K562 (cell line): ENCODE data around the gene TCTN3. TPM values are rescaled to one million over a fixed set of nuclear protein-coding genes. Genes with fewer than 3 reads are reported as not detected.
A peak's percentile ranks its signal among the peaks of the same experiment; 100 is the strongest.

Experiments
- BRCA1 ChIP-seq, 2 experiments: fragments of 450-650 bp in 1 of 2; sonication (generic) in 1 of 2; formaldehyde crosslinking in 1 of 2; IDR thresholded peaks; 2 replicates each; pipeline versions ENCODE4 v1.5.0 to v1.6.1; 2017 to 2020; ENCODE audit warnings: mild to moderate bottlenecking in 1 of 2, missing genetic modification reagents in 1 of 2
- CHD7 ChIP-seq: fragments of 200-600 bp; sonication (generic); IDR thresholded peaks from one replicate; pipeline ENCODE4 v1.6.1; 2012; ENCODE audit warnings: mild to moderate bottlenecking, low read depth, low read length, inconsistent platforms
- GTF2F1 ChIP-seq: IDR thresholded peaks from 2 replicates; pipeline ENCODE4 v1.6.1; 2011; ENCODE audit warnings: low read depth, low read length, improper control_type of control experiment
- L3MBTL2 ChIP-seq: fragments of 450-650 bp; IDR thresholded peaks from 2 replicates; pipeline ENCODE4 v1.6.1; 2016; ENCODE audit warnings: mild to moderate bottlenecking, moderate library complexity
- MTA3 ChIP-seq: fragments of 450-650 bp; formaldehyde crosslinking; IDR thresholded peaks from 2 replicates; pipeline ENCODE4 v1.6.1; 2017; ENCODE audit warnings: mild to moderate bottlenecking, borderline replicate concordance
- POLR2AphosphoS5 ChIP-seq: IDR thresholded peaks from 2 replicates; pipeline ENCODE4 v1.6.1; 2011; ENCODE audit warnings: mild to moderate bottlenecking, low read depth, low read length, moderate library complexity; ENCODE audit not compliant: control insufficient read depth, insufficient read depth
- SIRT6 ChIP-seq: IDR thresholded peaks from one replicate; pipeline ENCODE4 v1.6.1; 2012; ENCODE audit warnings: low read depth, mild to moderate bottlenecking, control low read depth, inconsistent platforms, low read length, moderate library complexity
- STAT5B ChIP-seq: fragments of 250-450 bp; sonication (Bioruptor Pico); IDR thresholded peaks from 2 replicates; pipeline ENCODE4 v1.8.0; 2021; ENCODE audit warnings: mild to moderate bottlenecking, inconsistent platforms
- ZFP91 ChIP-seq: sonication (generic); formaldehyde crosslinking; IDR thresholded peaks from 2 replicates; pipeline ENCODE4 v1.8.0; 2022; ENCODE audit warnings: mild to moderate bottlenecking, missing genetic modification reagents
- ZNF224 ChIP-seq: sonication (generic); formaldehyde crosslinking; IDR thresholded peaks from 2 replicates; pipeline ENCODE4 v1.8.0; 2022; ENCODE audit warnings: mild to moderate bottlenecking, missing genetic modification reagents
- ZNF444 ChIP-seq: fragments of 250-450 bp; sonication (Bioruptor Pico); IDR thresholded peaks from 2 replicates; pipeline ENCODE4 v1.4.0; 2020; ENCODE audit warnings: mild to moderate bottlenecking, moderate library complexity
- ZNF512 ChIP-seq: IDR thresholded peaks from 2 replicates; pipeline ENCODE4 v1.6.1; 2016; ENCODE audit warnings: missing genetic modification characterization, missing compliant biosample characterization
- polyA plus RNA-seq, 8 experiments: library from polyadenylated mRNA; depleted of rRNA in 4 of 8; stranded (reverse) in 5 of 8; unstranded in 3 of 8; fragments of >200 nt; fragmentation: Nextera tagmentation in 2 of 8; fragmentation: Illumina TruSeq in 1 of 8; extraction: Ambion mirVana in 2 of 8; extraction: Trizol in 1 of 8; gene quantifications; 2 replicates each; pipeline versions ENCODE4 v1.2.1 to v1.2.3, GENCODE V29; 2011 to 2014; ENCODE audit warnings: inconsistent platforms in 1 of 8, missing spikeins in 1 of 8
- total RNA-seq, 7 experiments: library from RNA; depleted of rRNA in 6 of 7; stranded (reverse); fragments of >200 nt in 6 of 7; fragmentation: Illumina TruSeq in 2 of 7; extraction: Trizol in 2 of 7; gene quantifications; 2 replicates each; pipeline versions ENCODE4 v1.2.1 to v1.2.3, GENCODE V29; 2011 to 2021; ENCODE audit warnings: low replicate concordance in 1 of 7

TCTN3 gene
- total and polyA plus RNA-seq, 9 of the 15 experiments (the other 6 are each of a cell fraction or from before 2014, with no cell fraction given): 10.4 to 25.8 (median 16.3) TPM

- no peak for TF ChIP-seq ZNF512
- TF ChIP-seq BRCA1 (IDR thresholded peaks at IDR 0.05): no peak
- no peak for TF ChIP-seq BRCA1 (CRISPR knock-in tag; IDR thresholded peaks at IDR 0.05)
- TF ChIP-seq CHD7: no peak
- TF ChIP-seq STAT5B (CRISPR knock-in tag): no peak
- no peak for TF ChIP-seq ZFP91 (CRISPR knock-in tag)
- no peak for TF ChIP-seq SIRT6
- peak; percentile 66; the same call in 1 of the 2 replicates for TF ChIP-seq L3MBTL2
- no peak for TF ChIP-seq ZNF444 (CRISPR knock-in tag)
- TF ChIP-seq MTA3: no peak
- no peak for TF ChIP-seq ZNF224 (CRISPR knock-in tag)
- no peak for TF ChIP-seq GTF2F1
- no peak for TF ChIP-seq POLR2AphosphoS5
Observed at GRCh38 chr10:95656291-95657164, 37.2 kb downstream of the TCTN3 start, which contains the start of gene ALDH18A1 (continued).
